T47D (cell line): ENCODE results near the gene F7.
"Not testable (repeated sequence)": the region's sequence is repeated elsewhere in the genome, so short reads cannot be mapped to it uniquely, and the experiment has no call there.

Experiments used
- DNase-seq, 2 experiments: peaks; one replicate each; pipeline versions ENCODE4 v3.0.0 to v3.0.0-alpha.2; 2011 to 2012; ENCODE audit warnings: low read depth in 1 of 2, low spot score in 1 of 2
- JUND ChIP-seq: IDR thresholded peaks from 2 replicates; pipeline ENCODE4 v1.6.1; 2012; ENCODE audit warnings: low read depth
- in situ Hi-C: cut with HindIII; loops from 2 replicates; pipeline ENCODE4 v1.10.0; 2016; ENCODE audit warnings: low sequenced_read_pairs, low pct_unique_long_range_greater_than_20kb

F7 gene

GRCh38 chr13:113093580-113094409, 11.8 kb upstream of the F7 start:
- in situ Hi-C loops: no loop called here
- no peak for DNase-seq
- TF ChIP-seq JUND: no peak

DNA sequence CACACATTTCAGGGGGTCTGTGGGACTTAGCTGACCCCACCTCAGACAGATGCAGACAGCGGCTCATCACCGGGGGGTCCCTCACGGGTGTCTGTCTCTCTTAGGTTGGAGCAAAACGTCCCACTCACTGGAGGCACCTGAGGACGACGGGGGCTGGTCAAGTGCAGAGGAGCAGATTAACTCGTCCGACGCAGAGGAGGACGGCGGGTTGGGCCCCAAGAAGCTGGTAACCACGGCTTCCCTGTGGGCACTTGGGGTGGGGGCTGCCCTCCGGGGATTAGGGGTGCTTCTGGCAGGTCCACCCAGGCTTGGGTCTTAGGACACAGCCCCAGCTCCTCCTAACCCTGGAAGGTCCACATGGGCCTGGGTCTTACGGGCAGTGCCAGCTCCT, 11.2 kb upstream of the F7 start:
- DNase-seq: no peak
- no peak for TF ChIP-seq JUND
- in situ Hi-C loops: no loop called here

DNA sequence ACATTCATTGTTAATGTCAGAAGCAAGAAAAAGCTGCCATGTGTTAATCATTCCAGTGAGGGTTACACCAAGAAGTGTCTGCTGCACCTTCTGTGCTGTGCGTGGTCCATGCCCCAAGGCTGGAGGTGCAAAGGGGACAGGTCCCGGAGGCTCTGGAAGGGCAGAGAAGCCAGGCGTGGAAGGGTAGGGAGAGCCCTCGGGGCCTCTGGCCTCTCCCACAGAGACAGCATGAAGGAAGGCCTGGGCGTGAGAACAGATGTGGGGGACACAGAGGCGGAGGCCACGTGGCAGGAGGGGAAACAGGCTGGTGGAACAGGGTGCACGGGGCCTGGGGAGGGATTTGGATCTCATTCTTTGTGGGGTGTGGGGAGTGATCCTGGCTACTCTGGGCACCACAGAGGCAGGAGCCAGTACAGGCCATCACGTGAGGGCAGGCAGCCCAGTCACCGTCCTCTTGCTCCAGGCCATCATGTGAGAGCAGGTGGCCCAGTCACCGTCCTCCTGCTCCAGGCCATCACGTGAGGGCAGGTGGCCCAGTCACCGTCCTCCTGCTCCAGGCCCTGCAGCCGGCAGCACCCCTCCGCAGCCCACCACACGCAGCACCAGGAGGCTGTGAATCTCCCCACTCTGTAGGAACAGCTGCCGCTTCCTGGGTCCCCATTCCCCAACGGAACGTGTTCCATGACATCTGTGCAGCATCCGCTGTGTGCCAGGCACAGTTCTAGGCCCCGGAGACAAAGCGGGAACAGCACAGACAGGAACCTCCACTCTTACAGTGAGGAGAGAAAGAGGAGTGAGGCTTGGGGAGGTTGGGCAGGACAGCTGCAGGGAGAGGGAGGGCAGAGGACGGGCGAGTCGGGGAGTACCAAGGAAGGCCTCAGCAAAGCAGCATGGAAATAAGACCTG, 10.2 kb upstream of the F7 start:
- DNase-seq: no peak
- no peak for TF ChIP-seq JUND
- in situ Hi-C loops: no loop called here

- in situ Hi-C loops: no loop called here
- no peak for DNase-seq
- no peak for TF ChIP-seq JUND
Observed at GRCh38 chr13:113096052-113096744, 9.4 kb upstream of the F7 start.

DNA sequence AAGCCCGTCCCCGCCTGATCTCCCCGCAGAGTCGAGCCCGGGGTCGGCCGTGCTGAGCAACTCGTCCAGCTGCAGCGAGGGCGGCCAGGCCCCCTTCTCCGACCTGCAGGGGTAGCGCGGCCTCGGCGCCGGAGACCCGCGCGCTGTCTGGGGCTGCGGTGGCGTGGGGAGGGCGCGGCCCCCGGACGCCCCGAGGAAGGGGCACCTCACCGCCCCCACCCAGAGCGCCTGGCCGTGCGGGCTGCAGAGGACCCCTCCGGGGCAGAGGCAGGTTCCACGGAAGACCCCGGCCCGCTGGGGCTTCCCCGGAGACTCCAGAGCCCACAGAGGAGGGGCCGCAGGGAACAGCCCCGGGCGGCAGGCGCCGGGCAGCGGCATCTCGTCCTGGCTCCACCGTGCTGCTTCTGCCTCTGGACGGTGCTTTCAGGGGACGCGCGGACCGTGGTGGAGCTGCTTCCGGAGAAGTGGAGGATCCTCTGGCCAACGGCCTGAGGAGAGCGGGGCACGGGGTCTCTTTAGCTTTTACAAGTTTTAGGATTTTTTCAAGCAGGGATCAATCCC, 8.8 kb upstream of the F7 start:
- in situ Hi-C loops: no loop called here
- DNase-seq: no peak
- TF ChIP-seq JUND: no peak

- no peak for DNase-seq
- in situ Hi-C loops: no loop called here
- no peak for TF ChIP-seq JUND
Observed at GRCh38 chr13:113097651-113098050, 7.9 kb upstream of the F7 start.

DNA sequence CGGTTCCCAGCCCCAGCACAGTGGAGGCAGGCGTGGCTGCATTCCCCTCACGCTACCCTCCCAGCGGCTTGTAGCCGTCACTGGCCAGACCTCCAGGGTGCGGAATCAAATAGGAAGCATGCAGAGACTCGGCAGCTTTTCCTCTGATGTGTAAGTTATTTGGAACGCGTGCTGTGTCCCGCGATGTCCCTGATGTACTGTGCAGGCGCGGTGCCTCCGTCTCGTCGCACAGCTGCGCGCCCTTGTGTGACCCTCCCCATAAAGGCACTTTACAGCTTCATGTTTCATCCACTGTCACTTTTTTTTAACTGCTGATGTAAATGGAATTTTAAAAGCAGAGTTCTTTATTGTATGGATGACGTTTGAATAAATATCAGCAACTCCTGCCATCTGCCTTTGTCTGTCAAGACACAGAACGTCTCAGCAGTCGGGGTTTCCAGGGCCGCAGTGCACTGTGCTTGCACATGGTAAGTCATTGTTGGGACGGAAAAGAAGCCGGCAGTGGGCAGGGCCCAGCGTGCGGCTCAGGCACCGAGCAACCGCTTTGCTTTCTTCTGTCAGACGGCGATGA, 7.3 kb upstream of the F7 start:
- no peak for DNase-seq
- TF ChIP-seq JUND: no peak
- in situ Hi-C loops: no loop called here

DNA sequence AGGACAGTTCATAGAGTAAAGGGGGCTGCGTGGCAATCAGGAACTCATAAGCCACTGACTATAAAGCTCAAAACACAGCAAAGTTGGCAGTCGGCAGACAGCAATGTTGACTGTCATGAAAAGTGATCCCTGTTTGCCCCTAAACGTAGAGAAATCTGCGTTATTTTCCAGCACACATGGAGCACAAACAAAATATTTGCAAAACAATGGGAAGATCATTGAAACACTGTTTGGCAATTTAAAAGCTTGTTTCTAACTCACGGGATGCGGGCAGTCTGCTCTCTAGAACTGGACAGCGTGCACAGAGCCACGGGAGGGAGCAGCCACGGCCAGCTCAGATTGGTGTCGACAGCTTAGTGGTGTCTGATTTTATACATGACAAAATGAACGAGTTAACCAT, 6.4 kb upstream of the F7 start:
- DNase-seq: no peak
- no peak for TF ChIP-seq JUND
- in situ Hi-C loops: no loop called here

DNA sequence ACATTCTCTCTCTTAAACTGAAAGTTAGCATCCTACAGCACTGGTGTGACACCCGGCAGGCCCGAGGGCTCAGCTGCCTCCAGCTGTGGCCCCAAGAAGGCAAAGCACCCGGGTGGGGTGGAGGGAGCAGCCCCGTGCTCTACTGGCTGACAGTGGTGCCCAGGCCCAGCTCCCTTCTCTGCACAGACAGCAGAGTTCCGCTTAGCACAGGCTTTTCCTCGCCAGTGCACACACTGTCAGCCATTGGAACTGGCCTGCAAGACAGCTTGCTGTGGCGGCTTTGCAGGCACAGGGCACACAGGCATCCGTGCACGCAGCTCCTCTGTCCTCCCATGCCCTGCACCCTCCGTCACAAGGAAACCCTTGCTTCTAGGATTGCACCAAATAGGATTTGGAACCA, 3.3 kb upstream of the F7 start:
- DNase-seq, in situ Hi-C loops: not testable (repeated sequence)

DNA sequence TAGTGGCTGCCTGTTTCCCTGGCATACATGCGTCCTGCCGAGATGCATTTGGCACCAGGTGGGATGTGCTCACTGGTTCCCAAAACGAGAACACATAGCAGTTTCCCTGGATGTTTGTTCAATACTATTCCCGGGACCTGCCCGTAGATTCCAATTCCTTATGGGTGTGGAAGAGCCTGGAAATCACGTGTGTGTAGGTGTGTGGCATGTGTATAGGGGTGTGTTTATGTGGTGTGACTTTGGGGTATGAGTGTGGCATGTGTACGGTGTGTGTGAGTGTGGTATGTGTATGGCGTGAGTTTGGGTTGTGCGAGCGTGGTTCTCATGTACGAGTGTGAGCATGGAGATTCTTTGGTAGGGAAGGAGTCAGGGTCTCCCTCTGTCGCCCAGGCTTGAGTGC, 2.9 kb upstream of the F7 start:
- DNase-seq: no peak
- TF ChIP-seq JUND: no peak
- in situ Hi-C loops: no loop called here

GRCh38 chr13:113103646-113104045, 1.9 kb upstream of the F7 start:
- in situ Hi-C loops: no loop called here
- no peak for TF ChIP-seq JUND
- DNase-seq: no peak

- in situ Hi-C loops: no loop called here
- DNase-seq: no peak
- no peak for TF ChIP-seq JUND
Observed at GRCh38 chr13:113105921-113106452, 396 bp downstream of the F7 start.
